HEK293 (cell line): ENCODE measurements around the gene OR4M1.
"Not testable (repeated sequence)": the region's sequence is repeated elsewhere in the genome, so short reads cannot be mapped to it uniquely, and the experiment has no call there.

ENCODE experiments used
- CTCF ChIP-seq: fragments of 450-650 bp; formaldehyde crosslinking; IDR thresholded peaks from 2 replicates; pipeline ENCODE4 v1.5.1; 2016; ENCODE audit warnings: missing biosample characterization, missing genetic modification characterization
- REST ChIP-seq: fragments of 450-650 bp; formaldehyde crosslinking; IDR thresholded peaks from 2 replicates; pipeline ENCODE4 v1.5.1; 2016; ENCODE audit warnings: missing biosample characterization, missing genetic modification characterization
- ZNF121 ChIP-seq: fragments of 450-650 bp; formaldehyde crosslinking; IDR thresholded peaks from 2 replicates; pipeline ENCODE4 v1.5.1; 2016; ENCODE audit warnings: missing biosample characterization, missing genetic modification characterization

GRCh38 chr14:19813171-19813920 is 40.0 kb downstream of the OR4M1 start:
- not testable (repeated sequence) for TF ChIP-seq REST; ZNF121 (tag by site-specific recombination); CTCF (tag by site-specific recombination)
